ENCODE data around the gene CHST13. TPM values are rescaled to one million over a fixed set of nuclear protein-coding genes. Genes with fewer than 3 reads are reported as not detected.

Gene CHST13
- total RNA-seq, 1 donor from 2014 or later: 4.2 TPM

- no peak for TF ChIP-seq POLR2A (IDR thresholded peaks at IDR 0.05)
- TF ChIP-seq CTCF (IDR thresholded peaks at IDR 0.05): no peak
- TF ChIP-seq POLR2AphosphoS5 (IDR thresholded peaks at IDR 0.05; ENCODE audit: insufficient read depth in 1 of 2, low read depth in 1 of 2): no peak
- Histone ChIP-seq H3K27me3 (no peaks in the 10 kb centered on the region), H3K27ac (no peak overlapping the region), H3K36me3 (no peaks in the 10 kb centered on the region), H3K4me3 (no peak overlapping the region), H3K4me1 (no peaks in the 10 kb centered on the region), H3K9me3 (no peaks in the 10 kb centered on the region)
- intact Hi-C loops (cut with DNase I): no loop called here
- DNase-seq (ENCODE audit: extremely low spot score in 2 of 2): peak in 1 of 2 donors; percentile 65
Observed at GRCh38 chr3:126567696-126568438, 43.9 kb downstream of the CHST13 start.

- no peaks in the 10 kb centered on the region for H3K36me3 ChIP-seq
- intact Hi-C loops (cut with DNase I): no loop called here
- no peak overlapping the region for H3K27ac ChIP-seq
- H3K27me3 ChIP-seq: no peaks in the 10 kb centered on the region
- no peak for TF ChIP-seq POLR2A (IDR thresholded peaks at IDR 0.05)
- TF ChIP-seq CTCF (IDR thresholded peaks at IDR 0.05): no peak
- no peak for TF ChIP-seq POLR2AphosphoS5 (IDR thresholded peaks at IDR 0.05; ENCODE audit: insufficient read depth in 1 of 2, low read depth in 1 of 2)
- H3K4me3 ChIP-seq: no peak overlapping the region
- DNase-seq (ENCODE audit: extremely low spot score in 2 of 2): peak in 1 of 2 donors; percentile 72
- no peaks in the 10 kb centered on the region for H3K9me3 ChIP-seq
- no peaks in the 10 kb centered on the region for H3K4me1 ChIP-seq
Observed at GRCh38 chr3:126568776-126569342, 44.9 kb downstream of the CHST13 start.

- Histone ChIP-seq H3K4me3 (no peak overlapping the region), H3K9me3 (no peaks in the 10 kb centered on the region), H3K36me3 (no peaks in the 10 kb centered on the region), H3K27me3 (no peaks in the 10 kb centered on the region), H3K4me1 (no peaks in the 10 kb centered on the region), H3K27ac (no peak overlapping the region)
- intact Hi-C loops (cut with DNase I): no loop called here
- TF ChIP-seq POLR2A (IDR thresholded peaks at IDR 0.05) (no peak), CTCF (IDR thresholded peaks at IDR 0.05) (no peak), POLR2AphosphoS5 (IDR thresholded peaks at IDR 0.05; ENCODE audit: insufficient read depth in 1 of 2, low read depth in 1 of 2) (no peak)
- DNase-seq (ENCODE audit: extremely low spot score in 2 of 2): peak in 1 of 2 donors; percentile 69
Observed at GRCh38 chr3:126569390-126569975, 45.5 kb downstream of the CHST13 start.

- TF ChIP-seq POLR2A (IDR thresholded peaks at IDR 0.05): no peak
- no peak for TF ChIP-seq POLR2AphosphoS5 (IDR thresholded peaks at IDR 0.05; ENCODE audit: insufficient read depth in 1 of 2, low read depth in 1 of 2)
- no peak for TF ChIP-seq CTCF (IDR thresholded peaks at IDR 0.05)
- H3K4me3 ChIP-seq: no peak overlapping the region
- intact Hi-C loops (cut with DNase I): no loop called here
- peak in 1 of 2 donors; percentile 85 for DNase-seq (ENCODE audit: extremely low spot score in 2 of 2)
- no peak overlapping the region for H3K27ac ChIP-seq
- H3K27me3 ChIP-seq: no peaks in the 10 kb centered on the region
- no peaks in the 10 kb centered on the region for H3K4me1 ChIP-seq
- no peaks in the 10 kb centered on the region for H3K9me3 ChIP-seq
- H3K36me3 ChIP-seq: no peaks in the 10 kb centered on the region
Observed at GRCh38 chr3:126570103-126570541, 46.2 kb downstream of the CHST13 start.

- no peak overlapping the region for H3K27ac ChIP-seq
- DNase-seq (ENCODE audit: extremely low spot score in 2 of 2): no peak
- intact Hi-C loops (cut with DNase I): no loop called here
- no peaks in the 10 kb centered on the region for H3K36me3 ChIP-seq
- no peak for TF ChIP-seq CTCF (IDR thresholded peaks at IDR 0.05)
- no peak for TF ChIP-seq POLR2A (IDR thresholded peaks at IDR 0.05)
- no peak for TF ChIP-seq POLR2AphosphoS5 (IDR thresholded peaks at IDR 0.05; ENCODE audit: insufficient read depth in 1 of 2, low read depth in 1 of 2)
- H3K4me3 ChIP-seq: no peak overlapping the region
- no peaks in the 10 kb centered on the region for H3K9me3 ChIP-seq
- no peaks in the 10 kb centered on the region for H3K27me3 ChIP-seq
- H3K4me1 ChIP-seq: no peaks in the 10 kb centered on the region
Observed at GRCh38 chr3:126571078-126571477, 47.1 kb downstream of the CHST13 start.
